ENCODE measurements around the gene ATP11A.

DNA sequence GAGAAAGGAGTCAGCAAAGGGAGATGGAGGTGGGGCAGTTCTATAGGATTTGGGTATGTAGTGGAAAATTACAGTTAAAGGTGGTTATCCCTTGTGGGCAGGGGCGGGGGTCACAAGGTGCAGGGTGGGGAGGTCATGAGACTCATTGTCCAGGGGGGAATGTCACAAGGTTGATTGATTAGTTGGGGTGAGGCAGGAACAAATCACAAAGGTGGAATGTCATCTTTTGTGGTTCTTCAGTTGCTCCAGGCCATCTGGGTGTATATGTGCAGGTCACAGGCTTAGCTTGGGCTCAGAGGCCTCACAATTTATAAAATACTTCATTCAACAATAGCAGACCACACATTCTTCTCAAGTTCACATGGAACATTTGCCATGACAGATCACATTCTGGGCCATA is 109.6 kb downstream of the ATP11A start:
- no peak for TF ChIP-seq POLR2A (IDR thresholded peaks at IDR 0.05)
- TF ChIP-seq, protein P1, sequence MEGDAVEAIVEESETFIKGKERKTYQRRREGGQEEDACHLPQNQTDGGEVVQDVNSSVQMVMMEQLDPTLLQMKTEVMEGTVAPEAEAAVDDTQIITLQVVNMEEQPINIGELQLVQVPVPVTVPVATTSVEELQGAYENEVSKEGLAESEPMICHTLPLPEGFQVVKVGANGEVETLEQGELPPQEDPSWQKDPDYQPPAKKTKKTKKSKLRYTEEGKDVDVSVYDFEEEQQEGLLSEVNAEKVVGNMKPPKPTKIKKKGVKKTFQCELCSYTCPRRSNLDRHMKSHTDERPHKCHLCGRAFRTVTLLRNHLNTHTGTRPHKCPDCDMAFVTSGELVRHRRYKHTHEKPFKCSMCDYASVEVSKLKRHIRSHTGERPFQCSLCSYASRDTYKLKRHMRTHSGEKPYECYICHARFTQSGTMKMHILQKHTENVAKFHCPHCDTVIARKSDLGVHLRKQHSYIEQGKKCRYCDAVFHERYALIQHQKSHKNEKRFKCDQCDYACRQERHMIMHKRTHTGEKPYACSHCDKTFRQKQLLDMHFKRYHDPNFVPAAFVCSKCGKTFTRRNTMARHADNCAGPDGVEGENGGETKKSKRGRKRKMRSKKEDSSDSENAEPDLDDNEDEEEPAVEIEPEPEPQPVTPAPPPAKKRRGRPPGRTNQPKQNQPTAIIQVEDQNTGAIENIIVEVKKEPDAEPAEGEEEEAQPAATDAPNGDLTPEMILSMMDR (IDR thresholded peaks at IDR 0.05): no peak
- TF ChIP-seq POLR2AphosphoS5 (IDR thresholded peaks at IDR 0.05): no peak
